MCF 10A (cell line): Measurements from ENCODE around the gene ZCCHC9. TPM values are rescaled to one million over a fixed set of nuclear protein-coding genes. Genes with fewer than 3 reads are reported as not detected.

Source experiments
- BruUV-seq: library from RNA; stranded (reverse); fragments of 400-500 nt; replicated peaks from 2 replicates; lab custom pipeline; 2021; lab: Mats Ljungman, UMichigan
- CTCF ChIA-PET: fragments of 300-600 bp; sonication (Branson Sonifier 250); formaldehyde crosslinking; extraction: SDS; loops from one replicate; lab custom pipeline; 2021; ENCODE audit warnings: antibody characterized with exemption, inconsistent platforms; lab: Yijun Ruan, JAX
- POLR2A ChIA-PET: fragments of 300-600, 350-650 bp; sonication (Branson Sonifier 250); formaldehyde crosslinking; extraction: SDS; loops from one replicate; lab custom pipeline; 2020; ENCODE audit warnings: antibody characterized with exemption, inconsistent platforms; lab: Yijun Ruan, JAX
- DNase-seq: peaks from one replicate; pipeline ENCODE4 v3.0.0-alpha.2; 2018; ENCODE audit not compliant: unreplicated experiment
- H3K27ac Mint-ChIP-seq: one replicate; pipeline ENCODE4 v1.8.0; 2022; ENCODE audit warnings: mild to moderate bottlenecking, low read depth, mixed read lengths; ENCODE audit not compliant: unreplicated experiment
- H3K27me3 Mint-ChIP-seq: one replicate; pipeline ENCODE4 v1.8.0; 2022; ENCODE audit warnings: mixed read lengths; ENCODE audit not compliant: insufficient read depth, unreplicated experiment
- H3K36me3 Mint-ChIP-seq: one replicate; pipeline ENCODE4 v1.8.0; 2022; ENCODE audit warnings: mild to moderate bottlenecking, moderate library complexity, mixed read lengths; ENCODE audit not compliant: insufficient read depth, unreplicated experiment
- H3K4me1 Mint-ChIP-seq: one replicate; pipeline ENCODE4 v1.8.0; 2022; ENCODE audit warnings: mixed read lengths; ENCODE audit not compliant: insufficient read depth, unreplicated experiment
- H3K4me3 Mint-ChIP-seq: one replicate; pipeline ENCODE4 v1.8.0; 2022; ENCODE audit warnings: mild to moderate bottlenecking, moderate library complexity, mixed read lengths; ENCODE audit not compliant: unreplicated experiment
- H3K9me3 Mint-ChIP-seq: one replicate; pipeline ENCODE4 v1.8.0; 2022; ENCODE audit warnings: mixed read lengths; ENCODE audit not compliant: unreplicated experiment
- intact Hi-C: fragments of 100-400 bp; cut with micrococcal nuclease; formaldehyde crosslinking; loops from 2 replicates; pipeline ENCODE4 v1.14.1; 2022
- total RNA-seq: library from RNA; stranded (reverse); gene quantifications from 2 replicates; pipeline ENCODE4 v1.2.3, GENCODE V29; 2022
- TF ChIP-seq, protein P1 (sequence below): fragments of 200-600 bp; IDR thresholded peaks from one replicate; pipeline ENCODE4 v1.8.0; 2022; ENCODE audit warnings: antibody characterized with exemption, mild to moderate bottlenecking; ENCODE audit not compliant: unreplicated experiment

Gene ZCCHC9
- total RNA-seq, 1 experiment from 2014 or later: 31.5 TPM

DNA sequence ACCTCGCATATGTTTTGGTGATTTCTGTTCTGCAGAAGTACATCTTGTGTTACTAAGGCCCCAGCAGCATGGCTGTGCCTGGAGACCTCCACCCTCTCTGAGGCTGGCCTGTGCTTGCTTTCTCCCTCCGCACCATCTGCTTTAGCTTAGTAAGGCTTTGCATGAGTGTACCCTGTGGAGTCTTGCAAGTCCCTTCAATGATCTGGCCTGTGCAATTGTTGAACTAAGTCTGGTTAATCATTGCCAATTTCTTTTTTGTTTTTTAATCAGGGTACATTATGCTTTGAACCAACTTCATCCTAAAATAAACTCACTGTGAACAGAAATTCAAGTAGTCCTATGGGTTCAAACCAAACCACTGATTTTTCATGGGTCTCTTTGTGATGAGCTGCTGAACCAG lies 60.2 kb downstream of the ZCCHC9 start:
- no TSS peak for BruUV-seq
- intact Hi-C loops: no loop called here
- no peaks in the 10 kb centered on the region for H3K4me1 Mint-ChIP-seq
- DNase-seq: no peak
- H3K9me3 Mint-ChIP-seq: no peaks in the 10 kb centered on the region
- TF ChIP-seq, protein P1, sequence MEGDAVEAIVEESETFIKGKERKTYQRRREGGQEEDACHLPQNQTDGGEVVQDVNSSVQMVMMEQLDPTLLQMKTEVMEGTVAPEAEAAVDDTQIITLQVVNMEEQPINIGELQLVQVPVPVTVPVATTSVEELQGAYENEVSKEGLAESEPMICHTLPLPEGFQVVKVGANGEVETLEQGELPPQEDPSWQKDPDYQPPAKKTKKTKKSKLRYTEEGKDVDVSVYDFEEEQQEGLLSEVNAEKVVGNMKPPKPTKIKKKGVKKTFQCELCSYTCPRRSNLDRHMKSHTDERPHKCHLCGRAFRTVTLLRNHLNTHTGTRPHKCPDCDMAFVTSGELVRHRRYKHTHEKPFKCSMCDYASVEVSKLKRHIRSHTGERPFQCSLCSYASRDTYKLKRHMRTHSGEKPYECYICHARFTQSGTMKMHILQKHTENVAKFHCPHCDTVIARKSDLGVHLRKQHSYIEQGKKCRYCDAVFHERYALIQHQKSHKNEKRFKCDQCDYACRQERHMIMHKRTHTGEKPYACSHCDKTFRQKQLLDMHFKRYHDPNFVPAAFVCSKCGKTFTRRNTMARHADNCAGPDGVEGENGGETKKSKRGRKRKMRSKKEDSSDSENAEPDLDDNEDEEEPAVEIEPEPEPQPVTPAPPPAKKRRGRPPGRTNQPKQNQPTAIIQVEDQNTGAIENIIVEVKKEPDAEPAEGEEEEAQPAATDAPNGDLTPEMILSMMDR: no peak
- ChIA-PET CTCF (no interaction called here), POLR2A (no interaction called here)
- no peak overlapping the region for H3K27ac Mint-ChIP-seq
- no peak overlapping the region for H3K4me3 Mint-ChIP-seq
- H3K36me3 Mint-ChIP-seq: no peaks in the 10 kb centered on the region
- H3K27me3 Mint-ChIP-seq: no peaks in the 10 kb centered on the region

Other genes with a start within 250 kb of the ZCCHC9 start
- gene CKMT2, start 68.3 kb upstream of the ZCCHC9 start, total RNA-seq: not detected in 2 replicates
- gene ACOT12, start 92.5 kb downstream of the ZCCHC9 start, total RNA-seq: not detected in 2 replicates